ENCODE data around the gene NTN1. TPM values are rescaled to one million over a fixed set of nuclear protein-coding genes. Genes with fewer than 3 reads are reported as not detected.
A peak's percentile ranks its signal among the peaks of the same experiment; 100 is the strongest.

NTN1 gene
- total RNA-seq, 1 experiment from 2014 or later = 10.4 TPM

GRCh38 chr17:9238340-9239245 lies 217.3 kb downstream of the NTN1 start:
- no peak for DNase-seq
- Histone ChIP-seq H3K36me3 (no peaks in the 10 kb centered on the region), H3K9me3 (replicated peaks) (no peaks in the 10 kb centered on the region), H3K27ac (no peak overlapping the region), H3K4me1 (peaks cover 30% of the 10 kb centered on the region), H3K27me3 (no peaks in the 10 kb centered on the region), H3K4me3 (no peak overlapping the region)

- no peaks in the 10 kb centered on the region for H3K36me3 ChIP-seq
- peaks cover 30% of the 10 kb centered on the region for H3K4me1 ChIP-seq
- H3K4me3 ChIP-seq = peak overlapping the region; percentile 42
These were observed 218.0 kb downstream of the NTN1 start for GRCh38 chr17:9239246-9239792.

GRCh38 chr17:9239793-9240658 lies 218.7 kb downstream of the NTN1 start:
- peaks cover 30% of the 10 kb centered on the region for H3K4me1 ChIP-seq
- no peaks in the 10 kb centered on the region for H3K27me3 ChIP-seq
- peak overlapping the region; percentile 80 for H3K27ac ChIP-seq
- no peaks in the 10 kb centered on the region for H3K36me3 ChIP-seq
- DNase-seq = peak; percentile 24 to 43
- H3K4me3 ChIP-seq = peak overlapping the region; percentile 52
- H3K9me3 ChIP-seq (replicated peaks) = no peaks in the 10 kb centered on the region

More at GRCh38 chr17:9239246-9239792, 218.0 kb downstream of the NTN1 start:
- DNase-seq = peak in 1 of 2 experiments; percentile 16
- H3K9me3 ChIP-seq (replicated peaks) = no peaks in the 10 kb centered on the region
- no peak overlapping the region; the same call in 1 of the 2 replicates for H3K27ac ChIP-seq
- H3K27me3 ChIP-seq = no peaks in the 10 kb centered on the region

DNA sequence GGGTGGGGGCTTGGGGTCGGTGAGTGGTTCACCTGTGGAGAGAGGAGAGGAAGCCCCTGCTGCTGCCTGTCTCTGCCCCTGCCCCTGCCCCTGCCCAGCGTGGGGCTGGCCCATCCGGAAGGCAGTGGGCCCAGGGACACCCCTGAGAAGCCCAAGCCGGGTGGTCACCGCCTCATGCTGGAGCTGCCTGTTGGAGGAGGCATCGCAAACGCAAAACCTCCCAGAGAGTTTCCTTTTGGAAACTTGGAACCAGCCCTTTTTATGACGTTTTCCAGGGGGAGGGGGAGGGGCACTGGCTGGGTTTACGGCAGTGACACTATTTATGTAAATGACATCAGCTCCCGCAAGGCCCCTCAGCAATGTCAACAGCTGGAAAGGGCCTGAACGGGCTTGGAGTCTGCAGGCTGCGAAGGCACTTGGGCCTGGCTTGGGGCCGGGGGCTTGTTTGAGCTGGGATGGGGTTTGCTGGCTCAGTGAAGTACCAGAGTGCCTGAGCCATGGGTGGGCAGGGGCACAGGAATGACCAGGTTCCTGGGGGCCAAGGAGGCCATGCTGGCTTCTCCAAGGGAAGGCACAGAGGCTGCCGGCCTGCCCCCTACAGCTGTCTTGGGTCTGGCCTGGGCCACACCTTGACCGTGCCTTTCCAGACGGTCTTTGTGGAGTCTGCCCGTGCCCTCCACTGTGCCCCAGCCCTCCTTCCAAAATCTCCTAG lies 219.5 kb downstream of the NTN1 start:
- Histone ChIP-seq H3K9me3 (replicated peaks) (no peaks in the 10 kb centered on the region), H3K27ac (peak overlapping the region; percentile 80), H3K27me3 (no peaks in the 10 kb centered on the region), H3K4me1 (peaks cover 30% of the 10 kb centered on the region), H3K36me3 (no peaks in the 10 kb centered on the region), H3K4me3 (peak overlapping the region; percentile 52)
- DNase-seq = peak; percentile 84 to 86

DNA sequence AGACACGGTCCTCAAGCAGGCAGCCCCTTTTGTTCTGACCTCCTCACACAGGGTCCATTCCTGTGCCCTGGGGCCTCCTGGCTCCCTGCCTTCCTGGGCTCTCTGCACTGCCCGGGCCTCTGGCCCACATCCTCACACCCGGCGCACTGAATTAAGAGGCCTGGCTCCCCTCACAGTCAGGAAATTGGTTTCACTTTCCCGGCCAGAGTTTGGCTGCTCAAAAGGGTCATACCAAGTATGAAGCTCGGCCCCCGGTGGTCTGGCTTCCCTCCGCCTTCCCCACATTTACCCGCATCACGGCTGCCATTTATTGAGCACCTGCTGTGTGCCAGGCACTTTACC lies 220.0 kb downstream of the NTN1 start:
- Histone ChIP-seq H3K9me3 (replicated peaks) (no peaks in the 10 kb centered on the region), H3K27ac (peak overlapping the region; percentile 80)

DNA sequence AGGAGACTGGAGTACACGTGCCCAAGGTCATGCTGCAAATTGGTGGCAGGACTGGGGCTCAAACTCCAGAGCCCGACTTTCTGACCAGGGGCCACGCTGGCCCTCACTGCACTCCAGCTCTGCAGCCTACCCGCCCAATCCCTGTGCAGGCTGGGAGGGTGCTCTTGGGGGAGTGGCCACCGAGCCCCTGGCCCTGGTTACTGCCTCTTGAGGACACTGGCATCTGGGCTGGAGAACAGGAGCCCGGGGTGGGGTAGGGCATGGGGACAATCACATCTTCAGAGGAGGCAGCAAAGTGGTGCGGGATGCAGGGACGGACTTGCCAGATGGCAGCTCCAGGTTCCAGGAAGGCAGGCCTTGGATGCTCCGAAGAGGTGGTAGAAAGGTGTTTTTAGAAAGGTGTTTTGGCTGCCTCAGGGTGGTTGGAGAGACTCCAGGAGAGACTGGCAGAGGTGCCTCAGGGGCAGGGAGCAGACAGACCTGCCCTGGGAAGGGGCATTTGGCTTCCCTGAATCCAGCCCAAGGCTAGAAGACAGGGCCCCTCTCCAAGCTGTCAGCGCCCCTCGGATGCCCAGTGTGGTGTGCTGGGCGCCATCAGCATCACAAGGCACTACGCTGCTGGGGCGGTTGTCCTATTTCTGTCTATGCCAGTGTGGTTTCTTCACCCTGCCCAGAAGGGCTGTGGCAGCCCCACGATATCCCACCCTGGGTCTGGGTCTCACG lies 220.6 kb downstream of the NTN1 start:
- no peak overlapping the region for H3K4me3 ChIP-seq
- peak overlapping the region; percentile 80 for H3K27ac ChIP-seq
- H3K4me1 ChIP-seq = peaks cover 30% of the 10 kb centered on the region
- H3K36me3 ChIP-seq = no peaks in the 10 kb centered on the region
- no peak for DNase-seq
- no peaks in the 10 kb centered on the region for H3K9me3 ChIP-seq (replicated peaks)
- no peaks in the 10 kb centered on the region for H3K27me3 ChIP-seq

More for the DNA sequence above, 220.0 kb downstream of the NTN1 start:
- peaks cover 30% of the 10 kb centered on the region for H3K4me1 ChIP-seq
- no peaks in the 10 kb centered on the region for H3K36me3 ChIP-seq
- no peaks in the 10 kb centered on the region for H3K27me3 ChIP-seq
- peak; percentile 40 to 51 for DNase-seq
- H3K4me3 ChIP-seq = no peak overlapping the region

- H3K27me3 ChIP-seq = no peaks in the 10 kb centered on the region
- H3K4me1 ChIP-seq = peaks cover 30% of the 10 kb centered on the region
- no peaks in the 10 kb centered on the region for H3K36me3 ChIP-seq
- H3K4me3 ChIP-seq = no peak overlapping the region
- peak; percentile 62 to 65 for DNase-seq
- H3K9me3 ChIP-seq (replicated peaks) = no peaks in the 10 kb centered on the region
- H3K27ac ChIP-seq = peak overlapping the region; percentile 80
These were observed 221.2 kb downstream of the NTN1 start for GRCh38 chr17:9242497-9242881.

DNA sequence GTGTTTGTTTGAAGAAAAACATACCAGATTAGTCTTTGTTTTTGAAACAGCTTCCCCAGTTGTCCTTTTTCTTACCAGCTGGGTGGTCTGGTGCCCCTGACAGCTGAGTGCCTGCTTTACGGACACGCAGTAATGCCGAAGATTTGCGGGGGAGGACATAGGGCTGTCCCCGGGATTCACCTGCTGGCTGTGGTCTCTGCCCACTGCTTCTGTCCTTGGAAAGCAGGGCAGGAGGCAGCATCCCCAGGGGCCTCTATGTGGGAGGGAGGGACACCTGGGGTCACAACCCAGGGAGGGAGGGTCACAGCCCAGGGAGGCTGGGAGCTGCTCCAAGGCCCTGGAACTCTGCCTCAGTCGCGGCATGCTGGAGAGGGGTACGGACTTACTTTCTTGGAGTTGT lies 221.7 kb downstream of the NTN1 start:
- Histone ChIP-seq H3K4me3 (no peak overlapping the region), H3K9me3 (replicated peaks) (no peaks in the 10 kb centered on the region), H3K27me3 (no peaks in the 10 kb centered on the region), H3K36me3 (no peaks in the 10 kb centered on the region), H3K27ac (peak overlapping the region; percentile 80), H3K4me1 (peaks cover 30% of the 10 kb centered on the region)
- peak; percentile 61 to 69 for DNase-seq

DNA sequence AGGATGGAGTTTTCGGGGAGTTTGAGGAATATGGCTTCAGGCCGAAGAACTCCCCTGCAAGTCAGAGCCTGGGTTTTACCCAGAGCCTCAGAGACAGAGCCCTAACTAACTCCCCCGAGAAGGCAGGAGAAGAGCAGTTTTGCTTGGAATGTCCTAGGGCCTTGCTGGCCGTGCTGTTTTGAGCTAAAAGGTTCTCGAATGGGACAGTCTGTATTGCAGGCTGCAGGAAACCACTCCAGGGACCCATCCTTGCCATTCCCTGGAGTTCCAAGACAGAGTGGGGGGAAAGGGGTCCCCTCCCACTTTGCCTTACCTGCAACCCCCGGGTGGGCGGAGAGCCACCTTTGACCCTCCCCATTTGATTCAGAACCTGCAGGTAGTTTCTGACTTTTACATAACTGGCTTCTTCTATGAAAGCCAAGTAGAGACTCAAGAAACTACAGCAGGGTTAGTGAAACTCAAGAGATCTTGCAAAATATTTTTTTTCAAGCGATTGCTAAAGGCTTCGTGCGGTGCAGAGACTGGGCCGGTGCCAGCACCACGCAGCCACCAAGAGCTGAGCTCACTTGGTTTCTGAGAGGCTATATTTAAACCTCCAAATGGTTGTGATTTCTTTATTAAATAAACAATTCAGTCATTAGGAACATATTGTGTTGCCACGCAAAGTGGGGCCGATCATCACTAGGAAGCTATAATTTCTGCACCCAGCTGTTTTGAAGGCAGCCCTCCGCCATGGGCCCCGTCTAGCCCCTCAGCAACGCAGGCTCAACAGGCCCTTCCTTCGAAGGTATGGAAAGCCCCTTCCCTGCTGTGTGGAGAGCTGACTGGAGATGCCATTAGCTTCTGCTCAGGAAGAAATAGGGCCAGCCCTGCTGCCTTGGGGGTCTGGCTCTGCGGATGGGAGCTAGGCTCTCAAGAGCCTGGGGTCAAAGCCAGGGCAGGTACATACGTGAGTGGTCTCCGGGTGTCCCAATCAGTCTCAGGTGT lies 223.0 kb downstream of the NTN1 start:
- Histone ChIP-seq H3K9me3 (replicated peaks) (no peaks in the 10 kb centered on the region), H3K36me3 (no peaks in the 10 kb centered on the region), H3K27ac (no peak overlapping the region), H3K4me3 (no peak overlapping the region), H3K4me1 (peaks cover 30% of the 10 kb centered on the region), H3K27me3 (no peaks in the 10 kb centered on the region)
- no peak for DNase-seq

DNA sequence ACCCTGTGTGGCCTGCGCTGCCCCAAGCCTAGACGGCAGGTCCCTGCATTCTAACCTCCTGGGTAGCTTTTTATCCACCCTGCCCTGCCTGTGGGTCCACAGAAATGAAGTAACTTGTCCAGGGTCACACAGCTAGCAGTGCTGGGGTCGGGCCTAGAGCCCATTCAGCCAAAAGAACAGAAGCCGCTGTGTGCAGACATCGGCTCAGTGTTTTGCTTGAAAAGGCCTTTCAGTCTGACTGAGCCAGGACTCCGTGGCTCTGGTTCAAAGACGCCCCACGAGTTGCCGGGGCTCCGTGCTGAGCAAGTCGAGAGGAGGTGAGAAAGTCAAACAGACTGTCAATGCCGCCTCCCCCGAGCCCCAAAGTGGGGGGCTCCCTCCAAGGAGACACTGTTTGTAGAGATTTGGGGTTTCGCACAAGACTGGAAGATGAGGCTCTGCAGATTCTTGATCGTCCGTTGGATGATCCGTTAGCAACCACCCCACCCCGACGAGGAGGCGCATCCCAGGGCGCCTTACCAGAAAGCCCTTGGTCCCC lies 226.2 kb downstream of the NTN1 start:
- H3K27ac ChIP-seq = no peak overlapping the region
- H3K9me3 ChIP-seq (replicated peaks) = no peaks in the 10 kb centered on the region
- H3K4me1 ChIP-seq = peaks cover 12% of the 10 kb centered on the region
- no peak overlapping the region for H3K4me3 ChIP-seq
- no peaks in the 10 kb centered on the region for H3K27me3 ChIP-seq
- DNase-seq = no peak
- H3K36me3 ChIP-seq = no peaks in the 10 kb centered on the region

GRCh38 chr17:9249245-9249953 lies 228.1 kb downstream of the NTN1 start:
- H3K4me3 ChIP-seq = no peak overlapping the region
- no peaks in the 10 kb centered on the region for H3K27me3 ChIP-seq
- H3K4me1 ChIP-seq = peaks cover 3% of the 10 kb centered on the region; the same call in 1 of the 2 replicates
- H3K9me3 ChIP-seq (replicated peaks) = no peaks in the 10 kb centered on the region
- H3K36me3 ChIP-seq = no peaks in the 10 kb centered on the region
- DNase-seq = no peak
- no peak overlapping the region for H3K27ac ChIP-seq

GRCh38 chr17:9251273-9251672 lies 230.0 kb downstream of the NTN1 start:
- no peaks in the 10 kb centered on the region for H3K27me3 ChIP-seq

More at GRCh38 chr17:9251273-9251672, 230.0 kb downstream of the NTN1 start:
- Histone ChIP-seq H3K4me3 (no peak overlapping the region), H3K36me3 (no peaks in the 10 kb centered on the region), H3K4me1 (peaks cover 3% of the 10 kb centered on the region), H3K27ac (no peak overlapping the region), H3K9me3 (replicated peaks) (no peaks in the 10 kb centered on the region)
- DNase-seq = no peak

Data from SJCRH30 (cell line).